Activated CD4-positive, CD25-positive, alpha-beta regulatory T cell treated with anti-CD3 and anti-CD28 coated beads, Interleukin-2, amount 50 U/mL, for 72 hours (primary cell): Measurements from ENCODE around the gene SLC26A4.

Experiments
- DNase-seq: peaks from one replicate; pipeline ENCODE4 v3.0.0; 2021

Gene SLC26A4

DNA sequence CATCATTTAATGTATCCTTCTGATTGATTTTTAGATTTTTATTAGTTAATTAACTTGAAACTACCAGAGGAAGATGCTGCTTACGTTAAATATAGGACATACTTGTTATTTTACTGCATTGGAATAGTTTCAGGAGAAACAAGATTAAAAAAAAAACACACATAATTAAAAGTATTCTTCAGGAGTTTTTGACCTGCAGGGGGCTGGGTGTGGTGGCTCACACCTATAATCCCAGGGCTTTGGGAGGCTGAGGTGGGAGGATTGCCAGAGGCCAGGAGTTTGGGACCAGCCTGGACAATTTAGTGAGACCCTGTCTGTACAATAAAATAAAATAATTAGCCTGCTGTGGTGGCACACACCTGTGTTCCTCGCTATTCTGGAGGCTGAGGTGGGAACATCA, 94.0 kb downstream of the SLC26A4 start:
- no peak for DNase-seq

DNA sequence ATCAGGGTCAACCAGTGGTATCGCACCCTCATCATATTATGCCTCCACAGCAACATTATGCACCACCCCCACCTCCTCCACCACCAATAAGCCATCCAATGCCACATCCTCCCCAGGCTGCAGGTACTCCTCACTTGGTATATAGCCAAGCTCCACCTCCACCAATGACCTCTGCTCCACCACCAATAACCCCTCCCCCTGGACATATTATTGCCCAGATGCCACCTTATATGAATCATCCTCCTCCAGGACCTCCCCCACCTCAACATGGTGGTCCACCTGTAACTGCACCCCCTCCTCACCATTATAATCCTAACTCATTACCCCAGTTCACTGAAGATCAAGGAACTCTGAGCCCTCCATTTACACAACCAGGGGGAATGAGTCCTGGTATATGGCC, 98.0 kb downstream of the SLC26A4 start:
- no peak for DNase-seq

DNA sequence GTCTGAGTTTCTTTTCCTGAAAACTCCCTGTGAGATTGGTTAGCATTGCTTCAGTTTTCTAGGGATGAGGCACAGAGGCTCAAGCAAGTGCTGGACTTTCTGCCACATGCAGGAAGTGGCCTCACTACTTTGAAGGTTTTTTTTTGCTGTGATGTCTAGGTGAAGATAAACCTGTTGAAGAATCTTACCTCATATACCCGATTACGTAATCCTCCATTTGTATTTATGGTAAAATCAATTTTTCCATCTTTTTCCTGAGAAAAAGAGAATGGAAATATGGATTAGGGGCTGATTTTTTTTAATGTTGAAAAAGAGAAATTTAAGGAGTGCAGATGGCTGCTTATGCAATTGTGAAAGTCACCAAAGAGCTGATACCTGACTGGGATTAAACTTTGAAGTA, 106.8 kb downstream of the SLC26A4 start:
- no peak for DNase-seq
